Dedifferentiated amniotic fluid mesenchymal stem cell (primary cell): Measurements from ENCODE around the gene ZNF750.

Experiments used
- DNase-seq: peaks from one replicate; pipeline ENCODE4 v3.0.0-alpha.2; 2016; ENCODE audit errors: extremely low spot score

ZNF750 gene

DNA sequence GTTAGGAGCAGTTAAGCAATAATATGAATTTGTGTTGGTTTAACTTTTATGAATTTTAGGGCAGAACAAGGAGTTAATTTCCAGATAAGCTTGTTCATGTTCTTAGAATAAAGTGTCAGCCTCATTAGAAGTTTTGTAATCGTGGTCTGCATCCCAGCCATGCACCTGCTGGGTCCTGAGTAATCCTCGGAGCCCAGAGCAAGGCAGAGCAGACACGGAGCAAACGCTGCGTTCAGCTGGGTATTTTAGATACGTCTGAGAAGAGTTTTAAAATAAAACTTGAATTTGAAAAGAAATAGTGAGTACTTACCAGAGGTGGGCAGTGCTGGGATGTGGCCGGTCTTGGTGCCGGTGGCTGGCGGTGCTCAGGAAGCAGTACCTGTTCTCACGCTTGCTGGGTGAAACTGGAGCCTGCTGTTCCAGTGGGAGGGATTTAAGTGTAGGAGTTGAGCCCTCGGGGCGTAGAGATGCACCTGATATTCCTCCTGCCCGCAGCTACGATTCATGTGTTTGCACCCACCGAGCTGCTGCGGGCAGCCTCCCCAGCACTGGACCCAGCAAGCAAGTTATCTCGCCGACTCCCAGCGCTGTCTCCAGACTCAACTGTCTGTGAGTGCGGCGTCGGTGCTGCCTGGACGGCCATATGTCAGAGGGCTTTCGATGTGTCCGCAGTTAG is at the start of gene ZNF750:
TSS of gene ZNF750 (minus strand) at position 406 of the 676 bp plus-strand sequence. CDS start 7,568 bp downstream, outside the sequence.
- DNase-seq = no peak

DNA sequence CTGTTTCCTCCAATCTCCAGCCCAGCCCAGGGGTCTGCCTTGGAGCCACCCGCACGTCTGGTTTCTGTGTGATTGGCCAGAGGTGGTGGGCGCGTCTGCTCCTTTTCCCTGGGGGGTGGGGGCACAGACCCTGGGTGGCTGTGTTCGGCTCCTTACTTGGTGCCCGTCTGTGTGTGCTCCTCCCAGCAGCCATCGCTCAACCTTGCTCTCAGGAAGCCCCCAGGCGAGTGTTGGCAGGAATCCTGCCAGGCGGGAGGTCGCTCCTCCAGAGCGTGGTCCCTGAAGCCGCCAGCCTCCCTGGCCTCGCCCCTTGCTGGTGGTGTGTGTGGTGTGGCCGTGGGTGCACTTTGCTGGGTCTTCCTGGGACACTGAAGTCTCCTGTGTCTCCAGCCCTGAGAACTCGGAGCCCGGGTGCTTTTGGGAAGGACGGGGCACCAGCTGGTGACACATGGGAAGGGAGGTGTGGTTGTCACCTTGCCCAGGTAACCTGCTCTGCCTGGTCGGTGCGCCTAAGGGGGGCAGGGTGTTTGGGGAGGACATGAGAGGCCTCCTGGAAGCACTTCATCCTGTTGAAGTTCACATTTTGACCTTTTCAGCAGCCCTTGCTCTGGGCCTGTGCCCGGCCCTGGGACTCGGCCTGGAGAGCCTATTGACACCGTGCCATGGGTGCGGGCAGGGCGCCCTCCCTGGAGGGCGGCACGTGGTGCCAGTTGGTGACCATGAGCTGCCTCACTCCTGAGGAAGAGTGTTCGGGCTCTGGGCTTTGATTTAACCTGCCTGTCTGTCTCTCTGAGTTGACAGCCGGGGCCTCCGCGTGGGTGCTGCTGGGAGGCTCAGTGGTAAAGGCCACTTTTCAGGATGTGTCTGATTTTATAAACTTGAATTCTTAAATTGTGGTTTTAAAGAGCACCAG is 49.0 kb upstream of the ZNF750 start:
- DNase-seq = no peak

DNA sequence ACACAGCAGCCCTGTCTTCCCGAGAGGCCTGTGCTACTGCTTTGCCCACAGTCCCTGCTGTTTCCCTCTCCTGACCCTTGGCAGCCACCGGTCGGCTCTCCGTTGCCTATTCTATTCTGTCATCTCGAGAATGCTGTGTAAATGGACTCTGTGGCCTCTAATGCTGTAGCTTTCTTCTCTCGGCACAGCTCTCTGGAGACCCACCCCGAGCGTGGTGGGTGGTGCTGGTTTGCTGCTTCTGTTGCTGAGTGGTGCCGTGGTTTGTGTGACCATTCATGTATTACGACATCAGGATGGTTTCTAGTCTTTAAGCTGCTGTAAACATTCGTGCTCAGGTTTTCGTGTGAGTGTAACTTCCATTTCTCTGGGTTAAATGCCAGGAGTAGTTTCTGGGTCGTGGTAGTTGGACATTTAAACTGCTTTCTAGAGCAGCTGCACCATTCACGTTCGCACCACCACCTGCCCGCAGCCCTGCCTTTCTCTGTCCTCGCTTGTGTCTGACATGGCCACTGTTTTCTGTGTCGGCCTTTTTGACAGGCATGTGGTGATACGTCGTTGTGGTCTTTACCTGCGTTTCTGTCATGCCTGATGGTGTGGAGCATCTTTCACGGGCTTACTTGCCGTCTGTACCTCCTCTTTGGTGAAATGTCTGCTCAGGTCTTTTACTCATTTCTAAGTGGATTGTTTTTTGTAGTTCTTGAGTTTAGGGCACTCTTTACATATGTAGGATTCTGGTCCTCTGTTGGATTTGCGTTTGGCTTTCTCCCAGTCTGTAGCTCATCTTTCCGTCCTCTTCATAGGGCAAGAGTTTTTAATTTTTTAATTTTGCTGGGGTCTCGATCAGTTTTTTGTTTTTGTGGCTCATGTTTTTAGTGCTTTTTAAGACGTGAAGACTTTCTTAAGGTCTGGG is 47.7 kb upstream of the ZNF750 start:
- DNase-seq = no peak

DNA sequence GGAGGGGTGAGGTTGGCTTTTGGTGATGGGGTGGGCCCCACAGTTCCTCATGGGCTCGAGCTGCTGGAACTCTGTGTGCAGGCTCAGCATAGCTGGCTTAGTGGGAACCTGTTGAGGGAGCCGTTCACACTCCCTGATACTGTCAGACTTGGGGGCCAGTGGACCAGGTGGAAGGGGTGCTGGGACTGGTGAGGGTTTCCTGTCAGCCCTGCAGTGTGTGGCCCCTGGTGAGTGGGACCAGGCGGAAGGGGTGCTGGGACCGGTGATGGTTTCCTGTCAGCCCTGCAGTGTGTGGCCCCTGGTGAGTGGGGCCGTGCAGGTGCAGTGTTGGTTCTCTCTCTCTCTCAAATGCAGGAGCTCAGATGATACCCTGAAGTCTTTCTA is 45.1 kb upstream of the ZNF750 start:
- DNase-seq = no peak

DNA sequence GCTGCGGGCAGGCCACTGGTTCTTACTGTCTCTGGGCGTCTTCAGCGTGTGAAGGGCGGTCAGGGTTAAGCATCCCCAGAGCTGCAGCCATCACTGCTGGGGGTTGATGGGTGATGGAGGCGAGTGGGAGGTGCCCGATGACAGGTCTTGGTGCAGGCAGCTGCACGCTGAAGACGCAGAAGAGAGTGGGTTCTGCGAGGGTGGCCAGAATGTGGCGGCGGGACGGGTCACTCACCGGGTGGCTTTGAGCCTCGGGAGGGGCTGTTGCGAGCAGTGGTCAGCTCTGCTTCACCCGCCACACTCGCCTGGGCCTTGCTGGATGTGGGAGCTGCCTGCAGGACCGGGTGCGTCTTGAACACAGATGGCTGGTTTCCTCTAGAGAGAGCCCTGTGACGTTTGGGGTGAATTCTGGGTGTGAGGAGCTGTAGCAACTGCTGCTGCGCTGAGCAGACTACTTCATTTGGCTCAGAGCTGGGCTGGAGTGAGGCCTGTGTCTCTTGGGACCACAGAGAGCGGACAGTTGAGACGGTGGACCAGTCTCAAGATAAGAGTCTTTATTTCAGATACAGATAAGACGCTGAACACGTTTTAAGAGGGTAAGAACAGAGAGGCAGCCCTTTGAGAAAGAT is 44.6 kb upstream of the ZNF750 start:
- DNase-seq = no peak

DNA sequence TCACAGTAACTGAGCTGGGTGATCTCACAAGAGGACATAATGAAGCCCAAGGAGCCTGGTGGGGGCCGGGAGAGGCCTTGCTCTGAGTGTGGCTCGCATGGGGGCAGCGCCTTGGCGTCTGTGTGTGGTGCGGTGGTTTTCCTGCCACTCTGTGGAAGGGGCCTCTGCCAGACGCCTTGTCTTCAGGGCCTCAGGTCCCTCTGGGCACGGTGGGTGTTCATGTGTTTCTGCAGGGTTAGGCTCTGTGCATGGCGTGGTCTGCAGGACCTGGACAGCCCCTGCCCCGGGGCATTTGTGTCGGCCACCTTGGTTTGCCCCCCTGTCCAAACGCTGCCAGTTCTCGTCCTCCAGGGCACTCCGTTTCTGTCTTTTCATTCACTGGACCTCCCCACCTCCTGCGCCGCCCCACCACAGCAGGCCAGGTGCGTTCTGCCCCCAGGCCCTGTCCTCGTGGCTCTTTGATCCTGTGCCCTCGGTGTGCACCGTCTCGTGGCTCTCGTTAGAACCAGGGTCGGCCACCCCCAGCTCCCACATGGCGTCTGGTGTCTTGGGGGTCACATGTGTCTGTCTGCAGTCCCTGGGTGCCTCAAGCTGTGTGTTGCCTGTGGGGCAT is 43.7 kb upstream of the ZNF750 start:
- DNase-seq = no peak

DNA sequence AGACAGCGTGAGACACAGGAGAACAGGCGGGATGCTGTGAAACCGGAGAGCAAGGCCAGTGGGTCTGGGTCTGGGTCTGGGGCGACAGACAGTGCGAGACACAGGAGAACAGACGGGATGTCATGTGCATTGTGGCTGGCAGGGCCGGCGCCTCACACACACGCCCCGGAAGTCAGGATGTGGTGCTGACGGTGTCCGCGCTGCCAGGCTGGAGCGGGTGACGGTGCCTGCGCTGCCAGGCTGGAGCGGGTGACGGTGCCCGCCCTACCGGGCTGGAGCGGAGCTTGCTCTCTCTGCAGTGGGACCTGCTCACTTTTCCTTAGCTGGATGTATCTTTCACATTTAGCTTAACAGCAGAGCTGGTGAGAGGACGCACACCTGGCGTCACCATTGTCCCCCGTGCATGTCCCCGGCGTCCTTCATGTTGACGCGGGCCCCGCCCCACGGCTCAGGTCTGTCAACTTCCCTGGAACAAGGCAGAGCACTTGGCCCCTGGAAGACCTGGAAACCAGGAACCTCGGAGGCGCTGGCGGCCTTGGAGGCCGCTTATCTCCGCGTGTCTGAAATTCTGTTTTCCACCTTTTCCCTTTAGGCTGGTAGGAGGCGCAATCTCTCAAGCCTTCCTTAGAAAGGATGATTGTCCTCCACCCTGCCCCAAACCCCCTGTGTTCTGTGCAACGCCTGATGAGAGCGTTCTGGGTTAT is 43.0 kb upstream of the ZNF750 start:
- no peak for DNase-seq

DNA sequence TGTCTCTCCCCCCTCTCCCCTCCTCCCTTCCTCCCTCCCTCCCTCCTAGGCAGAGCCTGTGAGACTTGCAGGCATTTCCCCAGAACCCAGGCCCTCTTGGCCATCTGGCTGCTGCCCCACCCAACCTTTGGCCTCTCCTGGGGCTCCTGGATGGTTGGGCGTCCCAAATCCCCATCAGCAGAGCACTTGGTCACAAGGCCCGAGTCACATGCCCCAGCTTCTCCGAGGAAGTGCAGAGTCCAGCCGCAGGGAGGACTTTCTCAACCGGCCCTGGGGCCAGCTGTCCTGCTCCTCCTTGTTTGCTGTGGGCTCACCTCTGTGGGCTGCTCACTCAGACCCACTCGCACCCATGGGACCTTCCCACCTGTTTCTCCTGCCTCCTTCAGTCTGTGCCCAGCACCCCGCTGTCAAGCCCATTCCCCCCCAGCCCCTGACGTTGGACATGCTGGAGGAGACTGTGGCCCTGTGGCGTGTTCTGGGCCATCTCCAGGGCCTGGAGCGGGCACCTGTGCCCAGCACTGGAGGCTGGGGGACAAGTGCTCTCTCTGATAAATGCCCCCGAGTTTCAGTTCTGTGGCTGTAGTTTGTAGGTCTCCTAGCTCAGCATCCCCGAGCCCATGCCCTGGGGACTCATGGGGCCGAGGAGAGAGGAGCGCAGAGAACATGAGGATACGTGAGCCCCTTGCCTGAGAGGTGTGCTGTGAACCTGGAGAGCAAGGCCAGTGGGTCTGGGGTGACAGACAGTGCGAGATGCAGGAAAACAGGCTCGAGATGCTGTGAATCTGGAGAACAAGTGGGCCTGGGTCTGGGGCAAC is 42.3 kb upstream of the ZNF750 start:
- DNase-seq = no peak

DNA sequence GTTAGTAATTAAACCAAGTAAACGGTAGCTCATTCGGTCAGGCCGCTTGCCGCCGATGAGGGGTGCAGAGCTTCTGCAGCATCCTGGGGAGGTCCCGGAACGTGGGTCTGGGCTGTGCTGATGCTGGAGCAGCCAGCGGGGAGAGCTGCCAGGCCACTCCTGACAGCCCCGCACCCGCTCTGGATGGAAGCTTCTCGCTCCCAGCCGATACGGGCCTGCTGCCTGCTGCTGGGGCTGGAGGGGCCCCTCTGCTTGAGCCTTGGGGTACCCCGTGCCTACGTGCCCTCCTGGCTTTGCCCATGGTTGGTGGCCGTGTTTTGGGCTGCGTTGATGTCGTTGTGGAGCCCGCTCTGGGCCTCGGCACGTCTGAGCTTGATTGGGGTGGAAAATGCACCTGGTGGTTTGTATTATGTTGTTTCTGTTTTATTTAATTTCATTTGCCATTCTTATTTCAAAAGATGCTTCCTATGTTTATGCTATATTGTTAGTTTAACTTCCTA is 41.6 kb upstream of the ZNF750 start:
- no peak for DNase-seq

DNA sequence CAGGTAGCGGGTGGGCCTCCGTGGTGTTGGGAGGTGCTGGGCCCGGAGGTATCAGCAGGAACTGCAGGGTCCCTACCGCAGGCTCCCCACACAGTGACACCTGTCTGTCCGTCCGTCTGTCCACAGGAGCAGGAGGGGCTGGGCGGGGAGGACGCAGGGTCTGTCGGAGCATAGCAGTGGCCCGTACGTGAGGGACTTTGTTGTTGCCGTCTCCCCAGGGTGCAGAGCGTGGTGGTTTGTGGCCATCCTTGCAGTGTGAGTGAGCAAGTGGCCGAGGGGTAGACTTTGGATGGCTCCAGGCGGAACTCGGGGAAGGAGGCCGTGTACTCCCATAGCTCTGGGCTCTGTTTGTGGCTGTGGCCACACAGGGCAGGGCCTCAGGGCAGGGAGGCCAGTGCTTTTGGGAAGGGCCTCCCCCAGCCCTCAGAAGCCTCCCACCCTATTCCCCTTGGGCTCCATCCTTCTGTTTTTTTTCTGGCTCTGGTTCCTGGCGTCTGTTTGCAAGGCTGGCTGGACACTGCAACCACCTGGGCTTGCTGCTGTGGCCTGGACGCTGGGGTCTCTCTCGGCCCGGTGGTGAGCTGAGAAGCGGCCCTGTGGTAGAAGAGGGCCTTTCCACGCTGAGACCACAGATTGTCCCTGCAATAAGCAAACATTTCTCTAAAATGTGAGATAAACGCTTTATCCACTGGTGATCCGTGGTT is 41.0 kb upstream of the ZNF750 start:
- DNase-seq = no peak

DNA sequence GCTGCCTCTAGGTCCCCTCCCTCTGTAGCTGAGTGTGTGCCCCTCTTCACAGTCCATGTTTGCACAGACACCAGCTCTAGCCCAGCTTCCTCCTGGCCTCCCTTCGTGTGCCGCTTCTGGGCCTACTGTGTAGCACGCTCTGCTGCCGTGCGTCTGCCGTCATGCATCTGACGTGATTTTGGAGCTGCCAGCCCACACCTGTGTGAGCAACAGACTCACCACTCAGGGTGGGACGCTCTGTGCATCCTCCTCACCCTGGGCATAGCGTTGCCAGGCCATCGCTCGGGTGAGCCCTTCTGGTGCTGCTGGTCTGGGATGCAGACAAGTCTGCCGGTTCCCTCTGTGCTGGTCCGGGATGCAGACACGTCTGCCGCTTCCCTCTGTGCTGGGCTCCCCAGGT is 39.4 kb upstream of the ZNF750 start:
- no peak for DNase-seq

DNA sequence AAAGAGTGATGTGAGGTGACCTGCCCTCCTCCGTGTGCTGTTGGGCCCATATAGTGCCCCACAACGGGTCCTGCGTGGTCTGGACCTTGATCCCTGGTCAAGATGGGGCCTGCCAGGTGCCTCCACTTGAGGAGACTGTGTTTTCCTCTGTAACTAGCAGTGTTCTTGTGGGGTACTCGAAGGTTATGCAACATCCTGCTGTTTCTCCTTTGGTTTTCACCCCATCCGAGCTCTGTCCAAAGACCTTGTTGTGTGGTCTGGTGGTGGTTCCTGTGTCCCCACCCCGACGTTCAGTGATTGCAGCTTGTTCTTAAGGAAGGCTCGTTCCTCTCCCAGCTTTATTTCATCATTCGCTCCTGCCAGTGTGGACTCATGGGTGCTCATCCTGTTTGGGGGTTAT is 38.7 kb upstream of the ZNF750 start:
- no peak for DNase-seq

DNA sequence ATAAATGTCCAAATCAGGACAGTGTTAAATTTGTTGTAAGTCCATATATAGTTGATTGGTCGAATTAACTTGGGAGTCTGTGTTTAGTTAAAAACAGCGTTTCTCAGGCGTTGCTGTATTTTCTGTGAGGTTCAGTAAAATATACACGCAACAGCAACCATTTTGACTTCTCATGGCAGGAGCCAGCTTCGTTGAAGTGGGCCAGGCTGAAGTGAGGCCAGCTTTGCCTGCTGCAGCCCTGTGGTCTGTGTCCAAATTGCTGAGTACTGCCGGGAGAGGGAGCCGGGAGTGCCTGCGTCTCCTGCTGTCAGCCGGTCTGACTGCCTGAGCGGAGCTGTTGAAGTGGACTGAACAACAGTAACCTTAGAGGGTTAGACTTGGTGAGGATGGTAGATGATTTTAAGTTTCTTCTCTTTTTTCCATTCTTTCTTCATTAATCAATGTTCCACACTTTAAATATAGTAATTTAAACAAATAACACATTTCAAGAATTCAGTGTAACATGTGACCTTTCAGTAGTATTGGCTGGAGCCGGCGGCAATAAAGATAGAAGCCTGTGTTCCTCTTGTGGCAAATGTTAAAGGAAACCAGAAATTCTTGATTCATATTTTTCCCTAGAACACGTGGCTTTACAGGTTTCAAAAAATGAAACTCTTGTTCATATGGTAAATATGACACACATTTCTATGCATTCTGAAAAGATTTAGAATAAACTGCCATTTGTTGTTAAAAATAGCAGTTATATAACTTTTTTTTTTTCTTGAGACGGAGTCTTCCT is 37.0 kb upstream of the ZNF750 start:
- DNase-seq = peak; percentile 16

DNA sequence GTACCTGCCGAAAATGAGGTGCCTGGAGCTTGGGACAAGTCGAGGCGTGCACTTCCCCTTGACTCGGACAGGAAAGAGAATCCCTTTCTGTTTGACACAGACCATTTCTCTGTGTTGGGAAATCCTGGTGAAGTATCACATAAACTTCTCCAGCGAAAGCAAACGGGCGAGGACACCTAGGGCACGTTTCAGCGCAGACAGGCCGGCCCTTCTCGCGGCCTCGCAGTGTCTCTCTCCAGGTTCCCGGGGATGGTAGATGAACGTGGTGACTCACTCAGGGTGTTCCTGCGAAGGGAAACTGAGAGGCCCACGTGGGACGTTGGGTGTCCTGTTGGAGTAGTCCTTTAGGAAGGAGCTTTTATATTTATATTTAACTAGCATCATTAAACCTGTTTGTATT is 36.3 kb upstream of the ZNF750 start:
- DNase-seq = no peak

DNA sequence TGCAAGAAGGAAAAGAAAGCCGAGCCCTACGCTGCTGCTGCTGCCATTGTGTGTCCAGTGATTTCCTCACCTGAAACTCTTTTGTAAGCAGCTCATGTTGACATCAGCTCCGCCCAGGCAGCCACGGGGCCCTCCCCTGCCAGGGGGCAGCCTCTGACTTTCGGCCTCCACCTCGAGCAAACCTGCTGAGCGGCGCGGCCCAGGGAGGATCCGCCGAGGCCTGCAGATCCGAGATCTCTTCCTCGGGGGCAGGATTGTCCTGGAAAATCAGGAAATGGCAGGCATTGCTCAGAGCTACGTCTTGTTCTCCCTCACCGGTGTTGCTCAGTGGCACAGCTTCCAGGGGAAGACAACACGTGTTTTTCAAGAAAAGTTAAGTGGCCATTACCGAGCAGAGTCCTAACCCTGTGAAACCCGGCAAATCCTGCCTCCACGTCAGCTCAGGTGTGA is 35.6 kb upstream of the ZNF750 start:
- DNase-seq = no peak

DNA sequence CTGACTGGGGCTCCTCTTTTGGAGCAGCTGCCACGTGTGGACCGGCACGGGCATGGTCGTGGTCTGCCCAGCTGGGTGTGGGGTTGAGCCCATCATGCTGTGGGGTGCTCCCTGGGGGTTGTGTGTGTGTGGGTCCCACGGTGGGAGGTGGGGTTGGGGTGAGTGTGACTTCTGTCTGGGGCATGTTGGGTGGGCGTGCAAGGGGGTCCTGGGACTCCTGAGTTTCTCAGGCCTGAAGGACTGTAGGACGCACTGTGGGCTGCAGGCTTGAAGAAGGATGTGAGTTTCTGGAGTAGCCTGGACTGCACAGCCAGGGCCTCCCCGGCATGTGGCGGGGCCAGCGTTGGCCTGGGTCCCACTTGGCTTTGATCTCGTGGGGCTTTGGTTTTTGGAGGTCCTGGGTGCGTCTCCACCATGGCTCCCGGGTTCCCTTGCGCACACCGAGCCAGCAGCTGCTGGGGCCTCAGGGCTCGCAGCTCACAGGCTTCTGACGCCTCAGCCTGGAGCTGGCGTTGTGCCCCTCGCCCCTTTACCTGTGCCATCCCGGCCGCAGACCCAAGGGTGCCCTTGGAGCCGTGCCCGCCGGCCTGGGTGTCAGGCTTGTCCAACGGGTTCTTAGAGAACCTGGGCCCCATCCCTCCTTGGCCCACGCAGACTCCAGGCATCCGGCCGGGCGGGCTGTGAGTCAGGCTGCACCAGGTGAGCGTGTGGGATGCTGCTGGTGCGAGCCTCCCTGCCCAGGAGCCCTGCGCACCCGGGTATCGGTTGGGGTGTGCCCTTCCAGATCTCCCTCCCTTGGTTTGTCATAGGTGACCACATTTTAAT is 34.4 kb upstream of the ZNF750 start:
- DNase-seq = no peak

DNA sequence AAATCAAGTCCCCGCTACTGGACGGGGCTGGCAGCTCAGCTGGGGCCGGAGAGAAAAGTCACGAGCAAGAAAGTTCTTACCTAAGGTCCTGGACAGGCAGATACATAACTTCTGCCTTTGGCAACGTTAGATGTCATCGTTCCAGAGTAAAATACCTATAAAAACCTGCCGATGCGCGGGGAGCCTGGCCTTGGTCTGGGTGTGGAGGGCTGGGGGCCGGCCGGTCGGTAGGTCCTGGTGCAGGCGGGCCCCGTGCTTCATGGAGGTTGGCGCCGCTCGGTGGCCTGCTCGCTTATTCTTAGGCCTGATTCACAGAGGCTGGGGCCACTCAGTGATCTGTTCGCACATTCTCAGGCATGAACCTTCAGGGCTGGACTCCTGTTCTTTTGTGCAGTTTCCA is 33.7 kb upstream of the ZNF750 start:
- DNase-seq = no peak
